K562 (cell line): Measurements from ENCODE around the gene PPT2. TPM values are rescaled to one million over a fixed set of nuclear protein-coding genes. Genes with fewer than 3 reads are reported as not detected.

Experiments
- ATAC-seq: fragments of 200-7000 bp; cut with Tn5 transposase; 3 replicates; pipeline ENCODE4 v1.9.1; 2020; ENCODE audit warnings: moderate library complexity
- BruUV-seq: library from RNA; stranded (reverse); fragments of 400-500 nt; replicated peaks from 2 replicates; lab custom pipeline; 2021; lab: Mats Ljungman, UMichigan
- CTCF ChIA-PET: fragments of 300-600 bp; formaldehyde crosslinking; extraction: SDS; loops from one replicate; lab custom pipeline; 2021; ENCODE audit warnings: low intra/inter-chr PET ratio; lab: Yijun Ruan, JAX
- POLR2A ChIA-PET: fragments of 300-600, 350-650 bp; sonication (Branson Sonifier 250); formaldehyde crosslinking; extraction: SDS; loops from one replicate; lab custom pipeline; 2021; ENCODE audit warnings: antibody characterized with exemption, inconsistent platforms; lab: Yijun Ruan, JAX
- DNase-seq, 4 experiments: peaks; one replicate each; pipeline versions ENCODE4 v3.0.0 to v3.0.0-alpha.2; 2011 to 2018; ENCODE audit warnings: low spot score in 3 of 4, mixed read lengths in 3 of 4; ENCODE audit errors: extremely low read depth in 1 of 4
- FAIRE-seq: peaks from 2 replicates; lab custom pipeline; 2011; peaks lifted over from hg19 to GRCh38; lab: Jason Lieb, UNC
- H2AFZ ChIP-seq: 2 replicates; pipeline ENCODE4 v1.6.0; 2011; ENCODE audit warnings: low read depth, low read length, control low read depth, inconsistent platforms
- H3K27ac ChIP-seq: fragments of 200-600 bp; 3 replicates; pipeline ENCODE4 v1.8.0; 2011; ENCODE audit warnings: low read depth, mild to moderate bottlenecking, control low read depth, inconsistent platforms, low read length, moderate library complexity, mixed read lengths; ENCODE audit errors: extremely low read depth
- H3K27me3 ChIP-seq, 2 experiments: fragments of 300-600 bp in 1 of 2; 2 replicates in 1 of 2; 3 replicates in 1 of 2; pipeline versions ENCODE4 v1.6.0 to v1.8.0; 2011; ENCODE audit warnings: inconsistent platforms in 2 of 2, low read length in 2 of 2, mild to moderate bottlenecking in 1 of 2, mixed read lengths in 1 of 2, moderate library complexity in 1 of 2; ENCODE audit not compliant: control insufficient read depth in 2 of 2, insufficient read depth in 2 of 2
- H3K36me3 ChIP-seq: fragments of 300-600 bp; 3 replicates; pipeline ENCODE4 v1.8.0; 2011; ENCODE audit warnings: mild to moderate bottlenecking, low read length, inconsistent platforms; ENCODE audit not compliant: control insufficient read depth, insufficient read depth
- H3K4me1 ChIP-seq, 2 experiments: fragments of 200-600 bp in 1 of 2; replicated peaks in 1 of 2; 2 replicates in 1 of 2; 3 replicates in 1 of 2; pipeline versions ENCODE4 v1.5.1 to v1.8.0; 2011; ENCODE audit warnings: inconsistent platforms in 2 of 2, low read length in 2 of 2, mild to moderate bottlenecking in 1 of 2, mixed read lengths in 1 of 2, moderate library complexity in 1 of 2; ENCODE audit not compliant: control insufficient read depth in 2 of 2, insufficient read depth in 2 of 2
- H3K4me2 ChIP-seq: 2 replicates; pipeline ENCODE4 v1.6.1; 2011; ENCODE audit warnings: low read length, control low read depth, inconsistent platforms, mixed read lengths; ENCODE audit not compliant: insufficient read depth
- H3K4me3 ChIP-seq: fragments of 200-600 bp; sonication (generic), shearing (Covaris generic); 2 replicates; pipeline ENCODE4 v1.5.1; 2016; ENCODE audit warnings: control low read depth, inconsistent platforms
- H3K79me2 ChIP-seq: fragments of 200-600 bp; 3 replicates; pipeline ENCODE4 v1.8.0; 2011; ENCODE audit warnings: low read length, inconsistent platforms; ENCODE audit not compliant: control insufficient read depth, insufficient read depth
- H3K9ac ChIP-seq, 2 experiments: 2 replicates each; pipeline versions ENCODE4 v1.6.0 to v1.6.1; 2011; ENCODE audit warnings: low read depth in 2 of 2, low read length in 2 of 2, control low read depth in 1 of 2, inconsistent platforms in 1 of 2, mild to moderate bottlenecking in 1 of 2, mixed read lengths in 1 of 2; ENCODE audit not compliant: insufficient read depth in 1 of 2
- H3K9me1 ChIP-seq: one replicate; pipeline ENCODE4 v1.6.0; 2011; ENCODE audit warnings: inconsistent platforms, mild to moderate bottlenecking, low read length, moderate library complexity; ENCODE audit not compliant: control insufficient read depth, insufficient read depth
- H3K9me3 ChIP-seq: replicated peaks from 2 replicates; pipeline ENCODE4 v1.5.1; 2011; ENCODE audit warnings: low read depth, low read length, inconsistent platforms; ENCODE audit not compliant: control insufficient read depth, insufficient read depth
- H4K20me1 ChIP-seq: replicated peaks from 2 replicates; pipeline ENCODE4 v1.6.1; 2011; ENCODE audit warnings: low read length, inconsistent platforms, mixed read lengths; ENCODE audit not compliant: control insufficient read depth, insufficient read depth
- ARID1B ChIP-seq: fragments of 450-650 bp; IDR thresholded peaks from 2 replicates; pipeline ENCODE4 v1.6.1; 2016; ENCODE audit warnings: antibody characterized with exemption, mild to moderate bottlenecking, inconsistent platforms
- EHMT2 ChIP-seq: fragments of 450-650 bp; IDR thresholded peaks from 2 replicates; pipeline ENCODE4 v1.6.1; 2018; ENCODE audit warnings: antibody characterized with exemption
- GATAD2B ChIP-seq: fragments of 450-650 bp; IDR thresholded peaks from 2 replicates; pipeline ENCODE4 v1.6.1; 2017; ENCODE audit warnings: mild to moderate bottlenecking, borderline replicate concordance
- MCM3 ChIP-seq: fragments of 450-650 bp; IDR thresholded peaks from 2 replicates; pipeline ENCODE4 v1.6.1; 2016
- NFIC ChIP-seq: fragments of 450-650 bp; IDR thresholded peaks from 2 replicates; pipeline ENCODE4 v1.6.1; 2017; ENCODE audit warnings: mild to moderate bottlenecking, inconsistent platforms
- PHF8 ChIP-seq: fragments of 200-600 bp; sonication (generic); IDR thresholded peaks from 2 replicates; pipeline ENCODE4 v1.6.1; 2012; ENCODE audit warnings: mixed run types, mild to moderate bottlenecking, inconsistent platforms, low read length, moderate library complexity, borderline replicate concordance
- RFX1 ChIP-seq: fragments of 450-650 bp; IDR thresholded peaks from 2 replicates; pipeline ENCODE4 v1.6.1; 2016; ENCODE audit warnings: mild to moderate bottlenecking, moderate library complexity
- SAP30 ChIP-seq: fragments of 200-600 bp; sonication (generic); IDR thresholded peaks from 2 replicates; pipeline ENCODE4 v1.6.1; 2012; ENCODE audit warnings: borderline replicate concordance, low read depth, mild to moderate bottlenecking, moderate library complexity, low read length, control low read depth, inconsistent platforms; ENCODE audit not compliant: insufficient read depth, poor library complexity, severe bottlenecking
- ZBTB26 ChIP-seq: fragments of 450-650 bp; formaldehyde crosslinking; IDR thresholded peaks from 2 replicates; pipeline ENCODE4 v1.4.0; 2022; ENCODE audit warnings: missing genetic modification characterization
- ZNF699 ChIP-seq: fragments of 250-450 bp; sonication (Bioruptor Pico); IDR thresholded peaks from 2 replicates; pipeline ENCODE4 v1.8.0; 2021; ENCODE audit warnings: mild to moderate bottlenecking, moderate library complexity; ENCODE audit not compliant: insufficient replicate concordance
- WGBS: fragments of 100-300 bp; shearing (Covaris generic); methylation state at CpG from one replicate; pipeline ENCODE4 v1.1.6; 2016; ENCODE audit warnings: low coverage, mixed read lengths; ENCODE audit not compliant: insufficient coverage; ENCODE audit errors: missing lambda C conversion rate; 5-methylcytosine and 5-hydroxymethylcytosine counted together
- in situ Hi-C: fragments of 300-500 bp; cut with MboI; formaldehyde crosslinking; loops from 4 replicates; pipeline ENCODE4 v1.15.0; 2018; ENCODE audit warnings: inconsistent platforms, mixed read lengths
- intact Hi-C: fragments of 100-400 bp; cut with micrococcal nuclease; formaldehyde crosslinking; loops from 2 replicates; pipeline ENCODE4 v1.14.2; 2022
- polyA plus RNA-seq, 8 experiments: library from polyadenylated mRNA; depleted of rRNA in 4 of 8; stranded (reverse) in 5 of 8; unstranded in 3 of 8; fragments of >200 nt; fragmentation: Nextera tagmentation in 2 of 8; fragmentation: Illumina TruSeq in 1 of 8; extraction: Ambion mirVana in 2 of 8; extraction: Trizol in 1 of 8; gene quantifications; 2 replicates each; pipeline versions ENCODE4 v1.2.1 to v1.2.3, GENCODE V29; 2011 to 2014; ENCODE audit warnings: inconsistent platforms in 1 of 8, missing spikeins in 1 of 8
- total RNA-seq, 7 experiments: library from RNA; depleted of rRNA in 6 of 7; stranded (reverse); fragments of >200 nt in 6 of 7; fragmentation: Illumina TruSeq in 2 of 7; extraction: Trizol in 2 of 7; gene quantifications; 2 replicates each; pipeline versions ENCODE4 v1.2.1 to v1.2.3, GENCODE V29; 2011 to 2021; ENCODE audit warnings: low replicate concordance in 1 of 7

PPT2 gene
- total and polyA plus RNA-seq, 9 of the 15 experiments (the other 6 are each of a cell fraction or from before 2014, with no cell fraction given) = 27.4 to 98.8 (median 69.9) TPM

GRCh38 chr6:32120573-32121059 lies 33.3 kb upstream of the PPT2 start (continued):
- TF ChIP-seq PHF8 (no peak), SAP30 (no peak), NFIC (no peak), MCM3 (no peak), RFX1 (no peak), ZNF699 (CRISPR knock-in tag) (no peak)

- DNase-seq (no peak), ATAC-seq (no peak), FAIRE-seq (no peak)
- Histone ChIP-seq H3K36me3 (peaks cover 71% of the 10 kb centered on the region; the same call in 2 of the 3 replicates), H3K79me2 (peaks cover 26% of the 10 kb centered on the region), H3K4me1 (peaks cover 18 to 25% of the 10 kb centered on the region in 2 experiments), H3K4me3 (no peak overlapping the region), H3K4me2 (no peak overlapping the region), H3K9ac (no peak overlapping the region), H3K9me3 (no peaks in the 10 kb centered on the region), H3K27ac (no peak overlapping the region), H3K27me3 (no peaks in the 10 kb centered on the region), H4K20me1 (no peaks in the 10 kb centered on the region), H2AFZ (no peak overlapping the region), H3K9me1 (no peaks in the 10 kb centered on the region)
- WGBS = 88% methylated on average over 4 of the region's 4 CpGs
- BruUV-seq = no TSS peak
- POLR2A ChIA-PET = interaction anchor here (0.8 kb wide), 1 partner anchor 42 kb away, joined by 4 read pairs; no protein-coding TSS in a partner anchor
- CTCF ChIA-PET = no interaction called here
- intact Hi-C loops = no loop called here
- TF ChIP-seq ARID1B (no peak), EHMT2 (no peak), GATAD2B (no peak), ZBTB26 (no peak)
- in situ Hi-C loops = no loop called here
Measured at GRCh38 chr6:32123681-32124080, 30.3 kb upstream of the PPT2 start.
